Endothelial cell of umbilical vein (primary cell): ENCODE data around the gene UBR4. TPM values are rescaled to one million over a fixed set of nuclear protein-coding genes. Genes with fewer than 3 reads are reported as not detected.

Experiments
- BruUV-seq: library from RNA; stranded (reverse); fragments of 400-500 nt; replicated peaks from 2 replicates; lab custom pipeline; 2021; lab: Mats Ljungman, UMichigan
- CTCF ChIA-PET: fragments of 300-600, 350-600 bp; sonication (Branson Sonifier 250); formaldehyde crosslinking; loops from one replicate; lab custom pipeline; 2021; ENCODE audit warnings: antibody characterized with exemption, inconsistent platforms; lab: Charles Lee
- POLR2A ChIA-PET: fragments of 300-600, 350-600 bp; sonication (Branson Sonifier 250); formaldehyde crosslinking; loops from one replicate; lab custom pipeline; 2021; ENCODE audit warnings: antibody characterized with exemption, inconsistent platforms; lab: Charles Lee
- DNase-seq: peaks from one replicate; pipeline ENCODE4 v3.0.0-alpha.2; 2011; ENCODE audit warnings: low read depth, low spot score
- FAIRE-seq: peaks from 2 replicates; lab custom pipeline; 2011; peaks lifted over from hg19 to GRCh38; lab: Jason Lieb, UNC
- H2AFZ ChIP-seq: 2 replicates; pipeline ENCODE4 v1.6.0; 2012; ENCODE audit warnings: low read depth, low read length, control low read depth, inconsistent platforms
- H3K27ac ChIP-seq: 2 replicates; pipeline ENCODE4 v1.5.1; 2011; ENCODE audit warnings: low read depth, mild to moderate bottlenecking, control low read depth, low read length, moderate library complexity; ENCODE audit not compliant: insufficient read depth
- H3K27me3 ChIP-seq, 2 experiments: 2 replicates each; pipeline versions ENCODE4 v1.6.0 to v1.6.1; 2011; ENCODE audit warnings: low read length in 2 of 2, mixed read lengths in 1 of 2; ENCODE audit not compliant: control insufficient read depth in 2 of 2, insufficient read depth in 2 of 2
- H3K36me3 ChIP-seq, 2 experiments: 2 replicates in 1 of 2; 3 replicates in 1 of 2; pipeline ENCODE4 v1.5.1; 2011; ENCODE audit warnings: low read length in 2 of 2, mild to moderate bottlenecking in 1 of 2, moderate library complexity in 1 of 2; ENCODE audit not compliant: control insufficient read depth in 2 of 2, insufficient read depth in 2 of 2; ENCODE audit errors: extremely low read depth in 1 of 2
- H3K4me1 ChIP-seq: 3 replicates; pipeline ENCODE4 v1.5.1; 2011; ENCODE audit warnings: mild to moderate bottlenecking, low read length; ENCODE audit not compliant: control insufficient read depth, insufficient read depth; ENCODE audit errors: extremely low read depth
- H3K4me2 ChIP-seq: 2 replicates; pipeline ENCODE4 v1.6.1; 2011; ENCODE audit warnings: low read length, control low read depth, mixed read lengths; ENCODE audit not compliant: insufficient read depth
- H3K4me3 ChIP-seq, 3 experiments: fragments of 200-600 bp in 1 of 3; sonication (generic), shearing (Covaris generic) in 1 of 3; replicated peaks in 1 of 3; 2 replicates each; pipeline ENCODE4 v1.5.1; 2011 to 2016; ENCODE audit warnings: control low read depth in 3 of 3, low read length in 3 of 3, mild to moderate bottlenecking in 2 of 3, inconsistent platforms in 1 of 3, low read depth in 1 of 3, moderate library complexity in 1 of 3; ENCODE audit not compliant: insufficient read depth in 1 of 3
- H3K79me2 ChIP-seq: 2 replicates; pipeline ENCODE4 v1.6.0; 2012; ENCODE audit warnings: low read length, inconsistent platforms; ENCODE audit not compliant: control insufficient read depth, insufficient read depth
- H3K9ac ChIP-seq: replicated peaks from 2 replicates; pipeline ENCODE3; 2011; ENCODE audit warnings: low read length, control low read depth; ENCODE audit not compliant: insufficient read depth; ENCODE audit errors: extremely low read depth
- H3K9me1 ChIP-seq: replicated peaks from 3 replicates; pipeline ENCODE4 v1.6.0; 2011; ENCODE audit warnings: mild to moderate bottlenecking, low read length; ENCODE audit not compliant: control insufficient read depth, insufficient read depth; ENCODE audit errors: extremely low read depth
- H3K9me3 ChIP-seq: replicated peaks from 2 replicates; pipeline ENCODE4 v1.5.1; 2012; ENCODE audit warnings: low read length, inconsistent platforms; ENCODE audit not compliant: control insufficient read depth, insufficient read depth
- H4K20me1 ChIP-seq: replicated peaks from 2 replicates; pipeline ENCODE3; 2011; ENCODE audit warnings: mild to moderate bottlenecking, low read length; ENCODE audit not compliant: control insufficient read depth, insufficient read depth; ENCODE audit errors: extremely low read depth
- EZH2 ChIP-seq: IDR thresholded peaks from 2 replicates; pipeline ENCODE4 v1.6.1; 2012; ENCODE audit warnings: borderline replicate concordance, low read depth, mild to moderate bottlenecking, moderate library complexity, low read length, inconsistent platforms; ENCODE audit not compliant: severe bottlenecking
- FOS ChIP-seq: IDR thresholded peaks from 2 replicates; pipeline ENCODE4 v1.6.1; 2011; ENCODE audit warnings: mild to moderate bottlenecking, low read length, moderate library complexity, borderline replicate concordance; ENCODE audit not compliant: insufficient read depth
- GATA2 ChIP-seq: IDR thresholded peaks from 2 replicates; pipeline ENCODE4 v1.7.0; 2011; ENCODE audit warnings: low read depth, mild to moderate bottlenecking, moderate library complexity, mixed read lengths, low read length; ENCODE audit not compliant: insufficient read length, insufficient read depth
- JUN ChIP-seq: IDR thresholded peaks from 2 replicates; pipeline ENCODE4 v1.6.1; 2011; ENCODE audit warnings: borderline replicate concordance, low read depth; ENCODE audit not compliant: insufficient read length, insufficient read depth
- MAX ChIP-seq: IDR thresholded peaks from 2 replicates; pipeline ENCODE4 v1.6.1; 2011; ENCODE audit not compliant: insufficient read depth, insufficient read length
- MYC ChIP-seq: IDR thresholded peaks from one replicate; pipeline ENCODE4 v1.6.1; 2011; ENCODE audit warnings: mild to moderate bottlenecking, low read depth, low read length
- POLR2A ChIP-seq: IDR thresholded peaks from 2 replicates; pipeline ENCODE4 v1.6.1; 2012; ENCODE audit warnings: low read depth, mild to moderate bottlenecking, control low read depth, low read length
- POLR2AphosphoS5 ChIP-seq: IDR thresholded peaks from 2 replicates; pipeline ENCODE4 v1.6.1; 2012; ENCODE audit warnings: low read depth, mild to moderate bottlenecking, control low read depth, low read length, moderate library complexity; ENCODE audit not compliant: insufficient read depth
- dilution Hi-C: fragments of 300-500 bp; cut with MboI; formaldehyde crosslinking; loops from one replicate; pipeline ENCODE4 v1.15.0; 2019; ENCODE audit warnings: low sequenced_read_pairs; ENCODE audit not compliant: extremely low pct_ligation_motif_present
- intact Hi-C: fragments of 100-400 bp; cut with micrococcal nuclease; formaldehyde crosslinking; loops from one replicate; pipeline ENCODE4 v1.10.0; 2022
- polyA plus RNA-seq, 4 experiments: library from polyadenylated mRNA; depleted of rRNA in 3 of 4; stranded (reverse) in 3 of 4; unstranded in 1 of 4; fragments of >200 nt; gene quantifications; 2 replicates each; pipeline versions ENCODE4 v1.2.1 to v1.2.3, GENCODE V29; 2011 to 2012; ENCODE audit warnings: missing spikeins in 1 of 4
- total RNA-seq: library from RNA; stranded (reverse); gene quantifications from 2 replicates; pipeline ENCODE4 v1.2.3, GENCODE V29; 2021
- TF ChIP-seq, protein P1 (sequence below), 2 donors: IDR thresholded peaks; 1 replicate in 1 of 2; 2 replicates in 1 of 2; pipeline ENCODE4 v1.5.1; 2011; ENCODE audit warnings: low read length in 2 of 2, mild to moderate bottlenecking in 2 of 2, moderate library complexity in 2 of 2, control low read depth in 1 of 2, inconsistent platforms in 1 of 2, low read depth in 1 of 2; ENCODE audit not compliant: insufficient read depth in 1 of 2; ENCODE audit errors: extremely low read depth in 1 of 2

UBR4 gene
- total and polyA plus RNA-seq, 2 donors (not counting 3 experiments of a cell fraction or from before 2014, with no cell fraction given) = 125 to 150 TPM

DNA sequence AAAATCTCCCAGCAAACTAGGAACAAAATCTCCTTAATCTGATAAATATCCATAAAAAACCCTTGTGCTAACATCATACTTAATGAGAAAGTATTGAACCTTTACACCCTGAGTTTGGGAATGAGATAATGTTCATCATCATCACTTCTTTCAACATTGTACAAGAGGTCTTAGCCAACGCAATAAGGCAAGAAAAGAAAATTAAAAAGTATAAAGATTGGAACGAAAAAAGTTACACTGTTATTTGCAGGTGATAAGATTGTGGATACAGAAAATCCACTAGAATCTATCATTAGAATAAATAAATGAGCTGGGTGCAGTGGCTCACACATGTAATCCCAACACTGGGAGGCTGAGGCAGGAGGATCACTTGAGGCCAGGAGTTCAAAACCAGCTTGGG lies 76.7 kb downstream of the UBR4 start:
- Histone ChIP-seq H3K9me1 (no peaks in the 10 kb centered on the region), H2AFZ (no peak overlapping the region), H3K27me3 (no peaks in the 10 kb centered on the region), H3K9me3 (no peaks in the 10 kb centered on the region), H4K20me1 (no peaks in the 10 kb centered on the region), H3K4me2 (no peak overlapping the region), H3K27ac (no peak overlapping the region), H3K9ac (no peak overlapping the region), H3K4me1 (no peaks in the 10 kb centered on the region), H3K79me2 (no peaks in the 10 kb centered on the region), H3K4me3 (no peak overlapping the region), H3K36me3 (peaks cover 24 to 41% of the 10 kb centered on the region in 2 experiments)
- no TSS peak for BruUV-seq
- DNase-seq = no peak
- dilution Hi-C loops (no loop called here), intact Hi-C loops (loop anchor here (5.0 kb wide), 1 partner anchor 34 kb away; no protein-coding TSS in a partner anchor)
- CTCF ChIA-PET = interaction anchor here (0.9 to 1.5 kb wide), 3 partner anchors 11 to 47 kb away, joined by 4 to 6 read pairs (median 5); no protein-coding TSS in a partner anchor
- POLR2A ChIA-PET = no interaction called here
- TF ChIP-seq MAX = no peak
- TF ChIP-seq POLR2A = no peak
- TF ChIP-seq, protein P1, sequence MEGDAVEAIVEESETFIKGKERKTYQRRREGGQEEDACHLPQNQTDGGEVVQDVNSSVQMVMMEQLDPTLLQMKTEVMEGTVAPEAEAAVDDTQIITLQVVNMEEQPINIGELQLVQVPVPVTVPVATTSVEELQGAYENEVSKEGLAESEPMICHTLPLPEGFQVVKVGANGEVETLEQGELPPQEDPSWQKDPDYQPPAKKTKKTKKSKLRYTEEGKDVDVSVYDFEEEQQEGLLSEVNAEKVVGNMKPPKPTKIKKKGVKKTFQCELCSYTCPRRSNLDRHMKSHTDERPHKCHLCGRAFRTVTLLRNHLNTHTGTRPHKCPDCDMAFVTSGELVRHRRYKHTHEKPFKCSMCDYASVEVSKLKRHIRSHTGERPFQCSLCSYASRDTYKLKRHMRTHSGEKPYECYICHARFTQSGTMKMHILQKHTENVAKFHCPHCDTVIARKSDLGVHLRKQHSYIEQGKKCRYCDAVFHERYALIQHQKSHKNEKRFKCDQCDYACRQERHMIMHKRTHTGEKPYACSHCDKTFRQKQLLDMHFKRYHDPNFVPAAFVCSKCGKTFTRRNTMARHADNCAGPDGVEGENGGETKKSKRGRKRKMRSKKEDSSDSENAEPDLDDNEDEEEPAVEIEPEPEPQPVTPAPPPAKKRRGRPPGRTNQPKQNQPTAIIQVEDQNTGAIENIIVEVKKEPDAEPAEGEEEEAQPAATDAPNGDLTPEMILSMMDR (IDR thresholded peaks at IDR 0.05; ENCODE audit: extremely low read depth in 1 of 2, insufficient read depth in 1 of 2, low read depth in 1 of 2, low read length in 2 of 2) = no peak
- TF ChIP-seq POLR2AphosphoS5 = no peak
- no peak for TF ChIP-seq MYC
- no peak for TF ChIP-seq GATA2
- TF ChIP-seq EZH2 = no peak
- no peak for TF ChIP-seq FOS
- TF ChIP-seq JUN = no peak
- no peak for FAIRE-seq
